H1 (cell line): ENCODE measurements around the gene SYNPO.

ENCODE experiments used
- BACH1 ChIP-seq: IDR thresholded peaks from 2 replicates; pipeline ENCODE4 v1.6.1; 2012; ENCODE audit warnings: low read length, improper control_type of control experiment
- CBX5 ChIP-seq: fragments of 300-800, 300-1000 bp; sonication (generic); IDR thresholded peaks from 2 replicates; pipeline ENCODE4 v1.7.1; 2016; ENCODE audit warnings: antibody characterized with exemption, low read length, low read depth
- CHD1 ChIP-seq: IDR thresholded peaks from 2 replicates; pipeline ENCODE4 v1.6.1; 2012; ENCODE audit warnings: low read depth, low read length, improper control_type of control experiment
- CHD2 ChIP-seq: IDR thresholded peaks from 2 replicates; pipeline ENCODE4 v1.6.1; 2012; ENCODE audit warnings: low read length, improper control_type of control experiment
- CTCF ChIP-seq, 3 experiments: IDR thresholded peaks; 1 replicate in 2 of 3; 2 replicates in 1 of 3; pipeline versions ENCODE4 v1.5.1 to v1.6.1; 2011; ENCODE audit warnings: low read length in 3 of 3, mild to moderate bottlenecking in 3 of 3, inconsistent platforms in 2 of 3, low read depth in 1 of 3, moderate library complexity in 1 of 3; ENCODE audit not compliant: insufficient read depth in 1 of 3; ENCODE audit errors: control extremely low read depth in 1 of 3
- EP300 ChIP-seq, 2 experiments: IDR thresholded peaks; 1 replicate in 1 of 2; 2 replicates in 1 of 2; pipeline ENCODE4 v1.6.1; 2011 to 2012; ENCODE audit warnings: low read depth in 2 of 2, low read length in 2 of 2, mild to moderate bottlenecking in 2 of 2, borderline replicate concordance in 1 of 2, inconsistent platforms in 1 of 2, moderate library complexity in 1 of 2
- EZH2 ChIP-seq: fragments of 200-600 bp; sonication (generic); IDR thresholded peaks from 2 replicates; pipeline ENCODE4 v1.7.1; 2012; ENCODE audit warnings: low read depth, mild to moderate bottlenecking, moderate library complexity, low read length, inconsistent platforms; ENCODE audit not compliant: severe bottlenecking
- FOSL1 ChIP-seq: IDR thresholded peaks from 2 replicates; pipeline ENCODE4 v1.6.1; 2011; ENCODE audit warnings: mild to moderate bottlenecking, low read depth, low read length, moderate library complexity; ENCODE audit not compliant: insufficient read depth
- HDAC6 ChIP-seq: IDR thresholded peaks from one replicate; pipeline ENCODE4 v1.7.1; 2012; ENCODE audit warnings: low read depth, mild to moderate bottlenecking, inconsistent platforms, low read length, moderate library complexity
- KDM4A ChIP-seq: IDR thresholded peaks from one replicate; pipeline ENCODE4 v1.7.1; 2012; ENCODE audit warnings: low read depth, mild to moderate bottlenecking, moderate library complexity, low read length, inconsistent platforms; ENCODE audit not compliant: severe bottlenecking
- MAX ChIP-seq: IDR thresholded peaks from 2 replicates; pipeline ENCODE4 v1.6.1; 2012; ENCODE audit warnings: inconsistent platforms
- POU5F1 ChIP-seq: IDR thresholded peaks from 2 replicates; pipeline ENCODE4 v1.6.1; 2011; ENCODE audit warnings: low read depth, mild to moderate bottlenecking, low read length, moderate library complexity
- SIN3A ChIP-seq, 2 experiments: IDR thresholded peaks in 1 of 2; conservative IDR thresholded peaks in 1 of 2; 2 replicates each; pipeline ENCODE4 v1.6.1; 2011 to 2012; ENCODE audit warnings: low read length in 2 of 2, improper control_type of control experiment in 1 of 2, low read depth in 1 of 2, mild to moderate bottlenecking in 1 of 2
- TAF1 ChIP-seq: IDR thresholded peaks from 2 replicates; pipeline ENCODE4 v1.6.1; 2011; ENCODE audit warnings: mild to moderate bottlenecking, low read depth, low read length

- TF ChIP-seq MAX, result no peak
- no peak for TF ChIP-seq CTCF (IDR thresholded peaks at IDR 0.05; ENCODE audit: control extremely low read depth in 1 of 3, insufficient read depth in 1 of 3, low read depth in 1 of 3, low read length in 3 of 3)
- no peak for TF ChIP-seq FOSL1
- TF ChIP-seq HDAC6, result no peak
- TF ChIP-seq EP300 (IDR thresholded peaks at IDR 0.05; ENCODE audit: borderline replicate concordance in 1 of 2, low read depth in 2 of 2, low read length in 2 of 2), result no peak
- TF ChIP-seq BACH1, result no peak
- TF ChIP-seq EZH2, result no peak
- no peak for TF ChIP-seq CBX5
- no peak for TF ChIP-seq POU5F1
- TF ChIP-seq CHD2, result no peak
- no peak for TF ChIP-seq CHD1
- no peak for TF ChIP-seq SIN3A (conservative IDR thresholded peaks at IDR 0.05 in 1 of 2, IDR thresholded peaks at IDR 0.05 in 1 of 2; ENCODE audit: low read depth in 1 of 2, low read length in 2 of 2)
- TF ChIP-seq TAF1, result no peak
- no peak for TF ChIP-seq KDM4A
These were observed 9.8 kb upstream of the SYNPO start for GRCh38 chr5:150630461-150631325.
